NCI-H2196 treated with DMSO at 0.1 percent for 48 hours (cell line): ENCODE results near the gene SAYSD1.
A peak's percentile ranks its signal among the peaks of the same experiment; 100 is the strongest.

Source experiments
- DNase-seq: peaks from one replicate; lab custom pipeline; 2025; ENCODE audit not compliant: unreplicated experiment; lab: John Stamatoyannopoulos, UW

The SAYSD1 gene

GRCh38 chr6:39108041-39108839 is 6.7 kb downstream of the SAYSD1 start:
- DNase-seq = no peak

- DNase-seq = no peak
Measured at GRCh38 chr6:39107641-39108040, 7.3 kb downstream of the SAYSD1 start.

- DNase-seq = no peak
Measured at GRCh38 chr6:39107034-39107433, 8.0 kb downstream of the SAYSD1 start.

GRCh38 chr6:39104528-39104927 is 10.5 kb downstream of the SAYSD1 start:
- no peak for DNase-seq

- no peak for DNase-seq
Measured at GRCh38 chr6:39102821-39103136, 12.2 kb downstream of the SAYSD1 start.

- DNase-seq = no peak
Measured at GRCh38 chr6:39102071-39102820, 12.7 kb downstream of the SAYSD1 start.

- no peak for DNase-seq
Measured at GRCh38 chr6:39100358-39100757, 14.6 kb downstream of the SAYSD1 start.

GRCh38 chr6:39095578-39095977 is 19.4 kb downstream of the SAYSD1 start:
- DNase-seq = no peak

GRCh38 chr6:39093149-39093708 is 21.8 kb downstream of the SAYSD1 start:
- no peak for DNase-seq

- no peak for DNase-seq
Measured at GRCh38 chr6:39092124-39092523, 22.9 kb downstream of the SAYSD1 start.

- no peak for DNase-seq
Measured at GRCh38 chr6:39091220-39091619, 23.8 kb downstream of the SAYSD1 start.

- no peak for DNase-seq
Measured at GRCh38 chr6:39090036-39090435, 24.9 kb downstream of the SAYSD1 start.

GRCh38 chr6:39088331-39088730 is 26.7 kb downstream of the SAYSD1 start:
- no peak for DNase-seq

GRCh38 chr6:39087197-39087596 is 27.8 kb downstream of the SAYSD1 start:
- DNase-seq = no peak

- DNase-seq = no peak
Measured at GRCh38 chr6:39086711-39087110, 28.3 kb downstream of the SAYSD1 start.

GRCh38 chr6:39086294-39086693 is 28.7 kb downstream of the SAYSD1 start:
- DNase-seq = no peak

GRCh38 chr6:39085129-39085797 is 29.7 kb downstream of the SAYSD1 start:
- no peak for DNase-seq

GRCh38 chr6:39084506-39084905 is 30.5 kb downstream of the SAYSD1 start:
- no peak for DNase-seq

- peak; percentile 76 for DNase-seq
Measured at GRCh38 chr6:39083231-39083634, 31.8 kb downstream of the SAYSD1 start.

GRCh38 chr6:39082310-39082709 is 32.7 kb downstream of the SAYSD1 start:
- DNase-seq = no peak

GRCh38 chr6:39080246-39080875 is 34.6 kb downstream of the SAYSD1 start:
- no peak for DNase-seq
